Measurements from ENCODE around the gene RNF144B.

DNA sequence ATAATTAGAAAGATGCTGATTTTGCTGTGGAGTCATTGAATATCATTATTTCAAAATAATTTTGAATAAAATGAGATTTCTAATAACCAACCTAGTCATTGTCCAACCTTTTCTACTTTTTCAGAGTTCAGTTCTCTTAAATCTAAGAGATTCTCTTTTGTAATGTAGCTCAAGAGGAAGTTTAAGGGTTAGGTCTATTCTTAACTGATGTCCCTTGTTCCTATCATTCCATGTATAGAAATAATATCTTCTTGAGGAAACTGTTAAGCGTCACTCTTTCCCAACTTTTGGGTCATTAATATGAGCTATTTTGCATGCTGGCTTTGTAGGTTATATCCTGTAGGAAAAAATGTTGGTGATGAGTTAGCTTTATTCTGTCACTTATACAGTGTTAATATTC, 27.0 kb downstream of the RNF144B start:
- TF ChIP-seq, protein P1, sequence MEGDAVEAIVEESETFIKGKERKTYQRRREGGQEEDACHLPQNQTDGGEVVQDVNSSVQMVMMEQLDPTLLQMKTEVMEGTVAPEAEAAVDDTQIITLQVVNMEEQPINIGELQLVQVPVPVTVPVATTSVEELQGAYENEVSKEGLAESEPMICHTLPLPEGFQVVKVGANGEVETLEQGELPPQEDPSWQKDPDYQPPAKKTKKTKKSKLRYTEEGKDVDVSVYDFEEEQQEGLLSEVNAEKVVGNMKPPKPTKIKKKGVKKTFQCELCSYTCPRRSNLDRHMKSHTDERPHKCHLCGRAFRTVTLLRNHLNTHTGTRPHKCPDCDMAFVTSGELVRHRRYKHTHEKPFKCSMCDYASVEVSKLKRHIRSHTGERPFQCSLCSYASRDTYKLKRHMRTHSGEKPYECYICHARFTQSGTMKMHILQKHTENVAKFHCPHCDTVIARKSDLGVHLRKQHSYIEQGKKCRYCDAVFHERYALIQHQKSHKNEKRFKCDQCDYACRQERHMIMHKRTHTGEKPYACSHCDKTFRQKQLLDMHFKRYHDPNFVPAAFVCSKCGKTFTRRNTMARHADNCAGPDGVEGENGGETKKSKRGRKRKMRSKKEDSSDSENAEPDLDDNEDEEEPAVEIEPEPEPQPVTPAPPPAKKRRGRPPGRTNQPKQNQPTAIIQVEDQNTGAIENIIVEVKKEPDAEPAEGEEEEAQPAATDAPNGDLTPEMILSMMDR (IDR thresholded peaks at IDR 0.05; ENCODE audit: insufficient read depth, low read depth, low read length), result no peak
- no peak for TF ChIP-seq EZH2 (IDR thresholded peaks at IDR 0.05; ENCODE audit: insufficient read depth, low read length)

All from astrocyte (in vitro differentiated cells and primary cell).